IMR-90 (cell line): ENCODE measurements around the gene CANT1. TPM values are rescaled to one million over a fixed set of nuclear protein-coding genes. Genes with fewer than 3 reads are reported as not detected.

ENCODE experiments used
- ATAC-seq: fragments of 200-7000 bp; cut with Tn5 transposase; 2 replicates; pipeline ENCODE4 v1.9.1; 2020; ENCODE audit warnings: low read depth, mild to moderate bottlenecking, moderate library complexity
- BruUV-seq: library from RNA; stranded (reverse); fragments of 400-500 nt; replicated peaks from 2 replicates; lab custom pipeline; 2021; lab: Mats Ljungman, UMichigan
- CTCF ChIA-PET: fragments of 300-600 bp; formaldehyde crosslinking; extraction: SDS; loops from one replicate; lab custom pipeline; 2021; ENCODE audit warnings: antibody characterized with exemption; lab: Yijun Ruan, JAX
- POLR2A ChIA-PET: fragments of 300-600 bp; sonication (Branson Sonifier 250); formaldehyde crosslinking; loops from one replicate; lab custom pipeline; 2022; ENCODE audit warnings: antibody characterized with exemption; ENCODE audit not compliant: unreplicated experiment; lab: Charles Lee
- DNase-seq: peaks from one replicate; pipeline ENCODE4 v3.0.0; 2013
- H2AFZ ChIP-seq: replicated peaks from 2 replicates; pipeline ENCODE3; 2013; ENCODE audit warnings: low read length, mild to moderate bottlenecking; ENCODE audit not compliant: poor library complexity
- H2AK5ac ChIP-seq: 2 replicates; pipeline ENCODE4 v1.6.1; 2013; ENCODE audit warnings: low read depth, low read length, inconsistent platforms
- H2AK9ac ChIP-seq: replicated peaks from 2 replicates; pipeline ENCODE3; 2013; ENCODE audit warnings: mild to moderate bottlenecking, low read depth, low read length, moderate library complexity; ENCODE audit not compliant: poor library complexity
- H2BK120ac ChIP-seq: 2 replicates; pipeline ENCODE4 v1.6.1; 2013; ENCODE audit warnings: low read depth, low read length, inconsistent platforms
- H2BK15ac ChIP-seq: 3 replicates; pipeline ENCODE4 v1.6.1; 2013; ENCODE audit warnings: low read depth, low read length, inconsistent platforms
- H2BK20ac ChIP-seq: 2 replicates; pipeline ENCODE4 v1.6.1; 2013; ENCODE audit warnings: low read depth, mild to moderate bottlenecking, inconsistent platforms, low read length, moderate library complexity
- H2BK5ac ChIP-seq: 2 replicates; pipeline ENCODE4 v1.6.1; 2013; ENCODE audit warnings: mild to moderate bottlenecking, low read depth, low read length, inconsistent platforms; ENCODE audit not compliant: poor library complexity, severe bottlenecking
- H3K14ac ChIP-seq: replicated peaks from 2 replicates; pipeline ENCODE4 v1.6.1; 2013; ENCODE audit warnings: low read depth, low read length, inconsistent platforms
- H3K18ac ChIP-seq: 2 replicates; pipeline ENCODE4 v1.6.1; 2013; ENCODE audit warnings: low read depth, low read length, control low read depth
- H3K23ac ChIP-seq: 2 replicates; pipeline ENCODE4 v1.6.1; 2013; ENCODE audit warnings: low read depth, low read length, inconsistent platforms
- H3K27ac ChIP-seq: 2 replicates; pipeline ENCODE4 v1.5.1; 2013; ENCODE audit warnings: mild to moderate bottlenecking, control low read depth, low read length; ENCODE audit not compliant: insufficient read depth
- H3K27me3 ChIP-seq: 2 replicates; pipeline ENCODE4 v1.6.1; 2013; ENCODE audit warnings: low read length; ENCODE audit not compliant: control insufficient read depth, insufficient read depth
- H3K36me3 ChIP-seq: 2 replicates; pipeline ENCODE4 v1.6.1; 2013; ENCODE audit warnings: low read length, mixed read lengths; ENCODE audit not compliant: control insufficient read depth, insufficient read depth
- H3K4ac ChIP-seq: 2 replicates; pipeline ENCODE4 v1.6.1; 2013; ENCODE audit warnings: low read depth, low read length, inconsistent platforms
- H3K4me1 ChIP-seq: 2 replicates; pipeline ENCODE4 v1.6.1; 2013; ENCODE audit warnings: low read length, mixed read lengths; ENCODE audit not compliant: control insufficient read depth, insufficient read depth
- H3K4me2 ChIP-seq: 2 replicates; pipeline ENCODE4 v1.6.1; 2013; ENCODE audit warnings: low read depth, mild to moderate bottlenecking, control low read depth, low read length, moderate library complexity
- H3K4me3 ChIP-seq: 2 replicates; pipeline ENCODE4 v1.5.1; 2013; ENCODE audit warnings: low read depth, mild to moderate bottlenecking, control low read depth, low read length, moderate library complexity; ENCODE audit not compliant: insufficient read depth
- H3K56ac ChIP-seq: 2 replicates; pipeline ENCODE4 v1.6.1; 2013; ENCODE audit warnings: low read length, inconsistent platforms; ENCODE audit not compliant: insufficient read depth; ENCODE audit errors: extremely low read depth
- H3K79me1 ChIP-seq, 2 experiments: 2 replicates each; pipeline ENCODE4 v1.6.1; 2013; ENCODE audit warnings: low read length in 2 of 2, inconsistent platforms in 1 of 2, low read depth in 1 of 2
- H3K9ac ChIP-seq: 2 replicates; pipeline ENCODE4 v1.6.1; 2013; ENCODE audit warnings: low read depth, low read length, control low read depth
- H3K9me1 ChIP-seq: 2 replicates; pipeline ENCODE4 v1.6.1; 2013; ENCODE audit warnings: low read length, inconsistent platforms; ENCODE audit not compliant: insufficient read depth
- H3K9me3 ChIP-seq: 2 replicates; pipeline ENCODE4 v1.6.1; 2013; ENCODE audit warnings: low read length; ENCODE audit not compliant: control insufficient read depth, insufficient read depth
- H4K20me1 ChIP-seq: 2 replicates; pipeline ENCODE4 v1.6.1; 2013; ENCODE audit warnings: low read length, inconsistent platforms; ENCODE audit not compliant: insufficient read depth
- H4K5ac ChIP-seq: 2 replicates; pipeline ENCODE4 v1.6.1; 2013; ENCODE audit warnings: mild to moderate bottlenecking, low read depth, low read length, control low read depth
- H4K8ac ChIP-seq, 2 experiments: 2 replicates each; pipeline ENCODE4 v1.6.1; 2013; ENCODE audit warnings: low read depth in 2 of 2, low read length in 2 of 2, control low read depth in 1 of 2, inconsistent platforms in 1 of 2
- H4K91ac ChIP-seq: 2 replicates; pipeline ENCODE4 v1.6.1; 2013; ENCODE audit warnings: low read depth, low read length, inconsistent platforms; ENCODE audit not compliant: insufficient read depth
- BHLHE40 ChIP-seq: fragments of 150-350 bp; IDR thresholded peaks from 2 replicates; pipeline ENCODE4 v1.6.1; 2016; ENCODE audit warnings: mild to moderate bottlenecking, low read depth, low read length
- CEBPB ChIP-seq: IDR thresholded peaks from 2 replicates; pipeline ENCODE4 v1.6.1; 2012; ENCODE audit warnings: low read depth, low read length, improper control_type of control experiment
- CTCF ChIP-seq: conservative IDR thresholded peaks from 2 replicates; pipeline ENCODE4 v1.5.1; 2012; ENCODE audit warnings: mild to moderate bottlenecking, low read depth, low read length, improper control_type of control experiment
- ELK1 ChIP-seq: fragments of 150-350 bp; IDR thresholded peaks from 2 replicates; pipeline ENCODE4 v1.6.1; 2016; ENCODE audit warnings: low read depth, mild to moderate bottlenecking, low read length, moderate library complexity, borderline replicate concordance
- FOS ChIP-seq: fragments of 150-350 bp; IDR thresholded peaks from 2 replicates; pipeline ENCODE4 v1.6.1; 2016; ENCODE audit warnings: low read depth, low read length
- MAFK ChIP-seq: IDR thresholded peaks from 2 replicates; pipeline ENCODE4 v1.6.1; 2012; ENCODE audit warnings: low read depth, low read length, improper control_type of control experiment
- MAZ ChIP-seq: IDR thresholded peaks from 2 replicates; pipeline ENCODE4 v1.6.1; 2012; ENCODE audit warnings: low read depth, mild to moderate bottlenecking, low read length, improper control_type of control experiment, moderate library complexity, borderline replicate concordance
- MXI1 ChIP-seq: IDR thresholded peaks from 2 replicates; pipeline ENCODE4 v1.6.1; 2012; ENCODE audit warnings: low read depth, mild to moderate bottlenecking, low read length, moderate library complexity, borderline replicate concordance
- NFE2L2 ChIP-seq: fragments of 150-350 bp; IDR thresholded peaks from 2 replicates; pipeline ENCODE4 v1.6.1; 2016; ENCODE audit warnings: low read depth, mild to moderate bottlenecking, low read length
- POLR2A ChIP-seq: IDR thresholded peaks from 2 replicates; pipeline ENCODE4 v1.6.1; 2012; ENCODE audit warnings: mild to moderate bottlenecking, low read depth, low read length
- RAD21 ChIP-seq: IDR thresholded peaks from 2 replicates; pipeline ENCODE4 v1.6.1; 2012; ENCODE audit warnings: low read length, improper control_type of control experiment
- RCOR1 ChIP-seq: IDR thresholded peaks from 2 replicates; pipeline ENCODE4 v1.6.1; 2012; ENCODE audit warnings: mild to moderate bottlenecking, low read length, improper control_type of control experiment; ENCODE audit not compliant: insufficient replicate concordance
- RFX5 ChIP-seq: IDR thresholded peaks from 2 replicates; pipeline ENCODE4 v1.8.0; 2012; ENCODE audit warnings: low read depth, mild to moderate bottlenecking, low read length, moderate library complexity
- SMC3 ChIP-seq: fragments of 150-350 bp; IDR thresholded peaks from 2 replicates; pipeline ENCODE4 v1.6.1; 2016; ENCODE audit warnings: low read depth, mild to moderate bottlenecking, antibody characterized with exemption, low read length, moderate library complexity
- WGBS, 2 experiments: methylation state at CpG; one replicate each; pipeline versions ENCODE4 v1.1.5 to v1.1.7; 2013; ENCODE audit warnings: missing lambda C conversion rate in 2 of 2; ENCODE audit not compliant: insufficient read length in 1 of 2; ENCODE audit errors: extremely low coverage in 2 of 2; 5-methylcytosine and 5-hydroxymethylcytosine counted together
- dilution Hi-C: fragments of 300-500 bp; cut with HindIII; formaldehyde crosslinking; loops from one replicate; pipeline ENCODE4 v1.14.3; 2018; ENCODE audit warnings: low sequenced_read_pairs; ENCODE audit not compliant: unreplicated experiment
- in situ Hi-C: fragments of 300-500 bp; cut with MboI; formaldehyde crosslinking; loops from 3 replicates; pipeline ENCODE4 v1.14.3; 2019; ENCODE audit warnings: low sequenced_read_pairs, inconsistent platforms, mixed read lengths
- intact Hi-C: fragments of 100-400 bp; cut with micrococcal nuclease; formaldehyde crosslinking; loops from 2 replicates; pipeline ENCODE4 v1.10.0; 2022
- polyA plus RNA-seq, 3 experiments: library from polyadenylated mRNA; depleted of rRNA; stranded (reverse); fragments of >200 nt; gene quantifications; 2 replicates each; pipeline ENCODE4 v1.2.3, GENCODE V29; 2012; ENCODE audit warnings: low replicate concordance in 1 of 3
- total RNA-seq: library from RNA; depleted of rRNA; stranded (reverse); fragments of >200 nt; gene quantifications from 2 replicates; pipeline ENCODE4 v1.2.3, GENCODE V29; 2012
- TF ChIP-seq, protein P1 (sequence below): fragments of 150-350 bp; IDR thresholded peaks from 2 replicates; pipeline ENCODE4 v1.6.1; 2017; ENCODE audit warnings: mild to moderate bottlenecking, antibody characterized with exemption, low read length, low read depth

Gene CANT1
- total and polyA plus RNA-seq, 2 of the 4 experiments (the other 2 are of a cell fraction) = 51.8 to 73.4 TPM

DNA sequence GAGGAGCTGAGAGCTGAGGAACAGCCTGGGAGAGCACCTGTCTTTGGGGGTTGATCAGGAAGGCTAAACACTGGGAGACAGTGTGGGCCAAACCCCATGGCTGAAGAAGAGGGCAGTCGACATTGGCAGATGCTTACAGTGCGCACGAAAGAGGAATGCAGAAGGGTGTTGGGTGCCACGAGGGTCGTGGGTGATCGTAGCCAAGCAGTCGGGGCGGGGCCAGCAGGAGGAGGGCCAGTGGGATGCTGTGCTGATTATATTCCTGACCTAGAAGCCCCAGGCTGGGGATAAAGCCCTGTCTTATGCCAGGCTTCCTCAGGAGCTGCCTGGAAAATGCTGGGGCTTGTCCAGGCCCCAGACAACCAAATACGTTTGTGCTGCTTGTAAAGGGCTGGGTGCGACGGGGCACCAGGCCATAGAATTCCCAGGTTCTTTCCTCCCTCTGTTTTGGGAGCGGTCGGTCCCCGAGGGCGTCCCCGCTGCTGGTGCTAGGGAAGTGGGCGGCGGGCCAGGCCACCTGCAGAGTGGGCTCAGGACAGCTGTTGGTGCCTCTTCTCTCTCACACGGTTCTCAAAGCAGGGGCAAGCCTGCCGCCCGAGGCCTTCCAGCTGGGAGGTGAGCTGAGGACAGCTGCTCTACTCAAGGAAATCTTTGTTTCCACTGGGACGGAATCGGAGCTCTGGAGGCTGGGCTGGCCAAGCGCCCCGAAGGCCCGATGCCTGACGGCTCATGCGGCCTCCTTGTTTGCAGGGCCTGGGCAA, 24.4 kb upstream of the CANT1 start:
- no peak overlapping the region for H3K4me3 ChIP-seq
- H4K8ac ChIP-seq = no peak overlapping the region
- no peak for DNase-seq
- no peak overlapping the region for H3K4me2 ChIP-seq
- intact Hi-C loops (no loop called here), in situ Hi-C loops (no loop called here), dilution Hi-C loops (no loop called here)
- no peak overlapping the region for H2AK9ac ChIP-seq
- H2BK120ac ChIP-seq = no peak overlapping the region
- no peak overlapping the region for H2AFZ ChIP-seq
- H3K9me3 ChIP-seq = no peaks in the 10 kb centered on the region
- H3K27ac ChIP-seq = no peak overlapping the region
- no peaks in the 10 kb centered on the region for H3K27me3 ChIP-seq
- H3K18ac ChIP-seq = no peak overlapping the region
- peaks cover 18% of the 10 kb centered on the region for H3K9me1 ChIP-seq
- no peak overlapping the region for H3K56ac ChIP-seq
- no peak overlapping the region for H2BK20ac ChIP-seq
- H3K36me3 ChIP-seq = no peaks in the 10 kb centered on the region
- no peaks in the 10 kb centered on the region for H4K20me1 ChIP-seq
- no peak overlapping the region for H3K23ac ChIP-seq
- ChIA-PET CTCF (interaction anchor here (1.4 kb wide), 1 partner anchor 31 kb away, joined by 3 read pairs; no protein-coding TSS in a partner anchor), POLR2A (interaction anchor here (0.7 kb wide), 1 partner anchor 11 kb away, joined by 6 read pairs; no protein-coding TSS in a partner anchor)
- no peak overlapping the region for H4K5ac ChIP-seq
- peak overlapping the region; percentile 8; the same call in 1 of the 2 replicates for H3K4ac ChIP-seq
- H3K14ac ChIP-seq = 0 out of 2 replicates have a peak overlapping the region, but pooled peaks have one; percentile 41
- peaks cover 21% of the 10 kb centered on the region for H3K4me1 ChIP-seq
- WGBS, 2 experiments = 84% methylated on average over 7 of the region's 28 CpGs; no CpG with 5 or more reads in 1 of the 2 experiments
- H2AK5ac ChIP-seq = peak overlapping the region; percentile 62
- H2BK5ac ChIP-seq = no peak overlapping the region
- no peak overlapping the region for H2BK15ac ChIP-seq
- ATAC-seq = no peak
- peaks cover 0 to 5% of the 10 kb centered on the region in 2 experiments; a peak in 1 of 4 replicates for H3K79me1 ChIP-seq
- no peak overlapping the region for H4K91ac ChIP-seq
- no peak overlapping the region for H3K9ac ChIP-seq
- no TSS peak for BruUV-seq
- TF ChIP-seq RCOR1 (no peak), BHLHE40 (no peak), CTCF (no peak), RAD21 (no peak), RFX5 (no peak), CEBPB (no peak), POLR2A (no peak), SMC3 (no peak), MXI1 (no peak), ELK1 (no peak), NFE2L2 (no peak), MAFK (no peak), MAZ (no peak), FOS (no peak)
- TF ChIP-seq, protein P1, sequence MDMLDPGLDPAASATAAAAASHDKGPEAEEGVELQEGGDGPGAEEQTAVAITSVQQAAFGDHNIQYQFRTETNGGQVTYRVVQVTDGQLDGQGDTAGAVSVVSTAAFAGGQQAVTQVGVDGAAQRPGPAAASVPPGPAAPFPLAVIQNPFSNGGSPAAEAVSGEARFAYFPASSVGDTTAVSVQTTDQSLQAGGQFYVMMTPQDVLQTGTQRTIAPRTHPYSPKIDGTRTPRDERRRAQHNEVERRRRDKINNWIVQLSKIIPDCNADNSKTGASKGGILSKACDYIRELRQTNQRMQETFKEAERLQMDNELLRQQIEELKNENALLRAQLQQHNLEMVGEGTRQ = no peak
